ENCODE measurements around the gene EEF1A1. TPM values are rescaled to one million over a fixed set of nuclear protein-coding genes. Genes with fewer than 3 reads are reported as not detected.

EEF1A1 gene
- total and polyA plus RNA-seq, 9 donors: 15,578 to 19,769 (median 16,968) TPM

- Histone ChIP-seq H3K4me3 (no peak overlapping the region), H3K27me3 (no peaks in the 10 kb centered on the region), H3K9me3 (no peaks in the 10 kb centered on the region), H3K36me3 (no peaks in the 10 kb centered on the region), H3K4me1 (ENCODE audit: insufficient read depth) (peaks cover 1% of the 10 kb centered on the region), H3K27ac (no peak overlapping the region)
- TF ChIP-seq CTCF (IDR thresholded peaks at IDR 0.05): no peak
- no peak for TF ChIP-seq POLR2A (IDR thresholded peaks at IDR 0.05)
- TF ChIP-seq EP300 (IDR thresholded peaks at IDR 0.05): no peak
- WGBS, 3 donors: 35 to 42% (median 37%) methylated on average over 4 of the region's 4 CpGs
- intact Hi-C loops (cut with DNase I): loop anchor here in 3 of 4 donors (2.0 to 5.0 kb wide), 2 partner anchors 96 to 97 kb away; no protein-coding TSS in a partner anchor
- no peak for DNase-seq
Measured at GRCh38 chr6:73515204-73515655, 5.6 kb downstream of the EEF1A1 start.

GRCh38 chr6:73514746-73515110, 6.1 kb downstream of the EEF1A1 start:
- 49 to 54% (median 52%) methylated on average over 3 of the region's 3 CpGs for WGBS, 3 donors

GRCh38 chr6:73513496-73513854, 7.4 kb downstream of the EEF1A1 start:
- no peak for TF ChIP-seq POLR2A (IDR thresholded peaks at IDR 0.05)
- no peak for TF ChIP-seq EP300 (IDR thresholded peaks at IDR 0.05)
- no peak for TF ChIP-seq CTCF (IDR thresholded peaks at IDR 0.05)
- H3K4me1 ChIP-seq (ENCODE audit: insufficient read depth): peaks cover 1% of the 10 kb centered on the region
- H3K27me3 ChIP-seq: no peaks in the 10 kb centered on the region
- no peak for DNase-seq
- no peaks in the 10 kb centered on the region for H3K36me3 ChIP-seq
- WGBS, 3 donors: 41 to 51% (median 47%) methylated on average over 3 of the region's 3 CpGs
- H3K9me3 ChIP-seq: no peaks in the 10 kb centered on the region
- intact Hi-C loops (cut with DNase I): no loop called here
- no peak overlapping the region for H3K4me3 ChIP-seq
- H3K27ac ChIP-seq: no peak overlapping the region

More at GRCh38 chr6:73514746-73515110, 6.1 kb downstream of the EEF1A1 start:
- no peak overlapping the region for H3K27ac ChIP-seq
- no peaks in the 10 kb centered on the region for H3K36me3 ChIP-seq
- no peaks in the 10 kb centered on the region for H3K9me3 ChIP-seq
- no peak for DNase-seq
- intact Hi-C loops (cut with DNase I): loop anchor here in 3 of 4 donors (2.0 to 5.0 kb wide), 2 partner anchors 96 to 98 kb away; no protein-coding TSS in a partner anchor
- TF ChIP-seq EP300 (IDR thresholded peaks at IDR 0.05) (no peak), POLR2A (IDR thresholded peaks at IDR 0.05) (no peak), CTCF (IDR thresholded peaks at IDR 0.05) (no peak)
- peaks cover 1% of the 10 kb centered on the region for H3K4me1 ChIP-seq (ENCODE audit: insufficient read depth)
- no peaks in the 10 kb centered on the region for H3K27me3 ChIP-seq
- no peak overlapping the region for H3K4me3 ChIP-seq

GRCh38 chr6:73511796-73512195, 9.0 kb downstream of the EEF1A1 start:
- Histone ChIP-seq H3K4me1 (ENCODE audit: insufficient read depth) (peaks cover 1% of the 10 kb centered on the region), H3K36me3 (no peaks in the 10 kb centered on the region), H3K27me3 (no peaks in the 10 kb centered on the region), H3K27ac (no peak overlapping the region), H3K9me3 (no peaks in the 10 kb centered on the region), H3K4me3 (no peak overlapping the region)
- 85 to 90% (median 87%) methylated on average over 7 of the region's 7 CpGs for WGBS, 3 donors
- no peak for DNase-seq
- TF ChIP-seq POLR2A (IDR thresholded peaks at IDR 0.05) (no peak), EP300 (IDR thresholded peaks at IDR 0.05) (no peak), CTCF (IDR thresholded peaks at IDR 0.05) (no peak)
- intact Hi-C loops (cut with DNase I): no loop called here

Measured in ovary (tissue), 9 donors.